A673 (cell line): ENCODE results near the gene HMGCL. TPM values are rescaled to one million over a fixed set of nuclear protein-coding genes. Genes with fewer than 3 reads are reported as not detected.
"Not testable (repeated sequence)": the region's sequence is repeated elsewhere in the genome, so short reads cannot be mapped to it uniquely, and the experiment has no call there.

ENCODE experiments used
- BruUV-seq: library from RNA; stranded (reverse); fragments of 400-500 nt; replicated peaks from 2 replicates; lab custom pipeline; 2021; lab: Mats Ljungman, UMichigan
- CTCF ChIA-PET: fragments of 300-600 bp; sonication (Branson Sonifier 250); formaldehyde crosslinking; loops from one replicate; lab custom pipeline; 2022; ENCODE audit warnings: antibody characterized with exemption; lab: Charles Lee
- POLR2A ChIA-PET: fragments of 300-600 bp; sonication (Branson Sonifier 250); formaldehyde crosslinking; loops from one replicate; lab custom pipeline; 2022; ENCODE audit warnings: antibody characterized with exemption; ENCODE audit not compliant: low non-redundant PET; lab: Charles Lee
- DNase-seq: peaks from one replicate; pipeline ENCODE4 v3.0.0-alpha.2; 2015; ENCODE audit warnings: low spot score
- H3K27ac ChIP-seq: fragments of 200-600 bp; sonication (generic); 2 replicates; pipeline ENCODE4 v1.5.1; 2016; ENCODE audit warnings: mixed run types, low read depth, mild to moderate bottlenecking, mixed read lengths, antibody characterized with exemption, low read length; ENCODE audit not compliant: poor library complexity, severe bottlenecking
- H3K27me3 ChIP-seq: fragments of 200-600 bp; sonication (generic); replicated peaks from 2 replicates; pipeline ENCODE4 v1.6.1; 2017; ENCODE audit warnings: mixed run types, low read depth, mild to moderate bottlenecking, mixed read lengths, antibody characterized with exemption, low read length; ENCODE audit not compliant: insufficient read depth, poor library complexity
- H3K36me3 ChIP-seq: fragments of 200-600 bp; sonication (generic); 2 replicates; pipeline ENCODE4 v1.6.1; 2016; ENCODE audit warnings: mixed run types, mild to moderate bottlenecking, mixed read lengths, antibody characterized with exemption, low read length; ENCODE audit not compliant: insufficient read depth, poor library complexity, severe bottlenecking
- H3K4me1 ChIP-seq: fragments of 200-600 bp; sonication (generic); 2 replicates; pipeline ENCODE4 v1.6.1; 2017; ENCODE audit warnings: mixed run types, mild to moderate bottlenecking, mixed read lengths, antibody characterized with exemption, low read length; ENCODE audit not compliant: insufficient read depth, poor library complexity, severe bottlenecking
- H3K4me3 ChIP-seq: fragments of 200-600 bp; sonication (generic); 2 replicates; pipeline ENCODE4 v1.5.1; 2016; ENCODE audit warnings: low read depth, mixed run types, mild to moderate bottlenecking, mixed read lengths, low read length; ENCODE audit not compliant: poor library complexity, severe bottlenecking
- H3K9me3 ChIP-seq: fragments of 200-600 bp; sonication (generic); 2 replicates; pipeline ENCODE4 v1.6.1; 2016; ENCODE audit warnings: mixed run types, low read depth, mild to moderate bottlenecking, mixed read lengths, antibody characterized with exemption, low read length; ENCODE audit not compliant: poor library complexity, severe bottlenecking
- EZH2 ChIP-seq: fragments of 200-600 bp; sonication (generic); IDR thresholded peaks from 2 replicates; pipeline ENCODE4 v1.6.1; 2017; ENCODE audit warnings: borderline replicate concordance, low read depth, mild to moderate bottlenecking, mixed read lengths, antibody characterized with exemption, low read length; ENCODE audit not compliant: poor library complexity, severe bottlenecking
- intact Hi-C: fragments of 100-400 bp; cut with micrococcal nuclease; formaldehyde crosslinking; loops from one replicate; pipeline ENCODE4 v1.10.0; 2022; ENCODE audit not compliant: unreplicated experiment
- total RNA-seq: library from RNA; stranded (reverse); gene quantifications from 2 replicates; pipeline ENCODE4 v1.2.3, GENCODE V29; 2021
- TF ChIP-seq, protein P1 (sequence below): fragments of 300-800, 200-600 bp; sonication (generic); conservative IDR thresholded peaks from 2 replicates; pipeline ENCODE4 v1.5.1; 2017; ENCODE audit warnings: low read depth, mild to moderate bottlenecking, antibody characterized with exemption, low read length, moderate library complexity, mixed read lengths

HMGCL gene
- total RNA-seq, 1 experiment from 2014 or later: 13.9 TPM

DNA sequence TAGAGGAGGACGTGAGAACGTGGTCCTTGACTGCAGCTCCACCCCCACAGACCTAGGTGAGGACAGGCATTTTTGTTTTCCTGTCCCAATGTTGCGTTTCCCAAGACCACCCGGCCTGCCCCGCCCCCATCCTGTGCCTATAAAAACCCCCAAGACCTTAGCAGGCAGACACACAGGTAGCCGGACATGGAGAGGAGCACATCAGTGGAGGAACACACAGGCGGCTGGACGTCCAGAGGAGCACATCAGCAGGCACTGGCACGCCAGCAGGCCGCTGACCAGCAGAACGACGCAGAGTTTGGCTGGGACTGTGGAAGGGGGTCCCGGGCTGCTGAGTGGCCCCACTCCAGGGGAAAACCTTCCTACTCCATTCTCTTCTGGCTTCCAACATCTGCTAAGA lies 12.7 kb upstream of the HMGCL start:
- ChIA-PET POLR2A (no interaction called here), CTCF (no interaction called here)
- no peak for DNase-seq

DNA sequence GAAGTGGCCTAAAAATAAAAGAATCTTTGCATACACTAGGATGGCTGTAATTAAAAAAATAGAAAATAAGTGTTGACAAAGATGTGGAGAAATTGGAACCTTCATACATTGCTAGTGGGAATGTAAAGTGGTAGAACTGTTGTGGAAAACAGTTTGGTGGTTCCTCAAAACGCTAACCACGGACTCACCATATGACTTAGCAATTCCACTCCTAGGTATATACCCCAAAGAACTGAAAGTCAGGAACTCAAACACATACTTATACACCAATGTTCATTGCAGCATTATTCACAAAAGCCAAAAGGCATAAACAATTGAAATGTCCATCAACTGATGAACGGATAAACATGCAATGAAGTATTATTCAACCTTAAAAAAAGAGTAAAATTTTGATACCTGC lies 10.8 kb upstream of the HMGCL start:
- Histone ChIP-seq H3K9me3 (no peaks in the 10 kb centered on the region), H3K27ac (no peak overlapping the region), H3K4me1 (peaks cover 8% of the 10 kb centered on the region), H3K4me3 (no peak overlapping the region), H3K36me3 (no peaks in the 10 kb centered on the region), H3K27me3 (peaks cover 3% of the 10 kb centered on the region)
- no peak for DNase-seq
- no TSS peak for BruUV-seq
- ChIA-PET CTCF (no interaction called here), POLR2A (no interaction called here)
- TF ChIP-seq EZH2: no peak
- TF ChIP-seq, protein P1, sequence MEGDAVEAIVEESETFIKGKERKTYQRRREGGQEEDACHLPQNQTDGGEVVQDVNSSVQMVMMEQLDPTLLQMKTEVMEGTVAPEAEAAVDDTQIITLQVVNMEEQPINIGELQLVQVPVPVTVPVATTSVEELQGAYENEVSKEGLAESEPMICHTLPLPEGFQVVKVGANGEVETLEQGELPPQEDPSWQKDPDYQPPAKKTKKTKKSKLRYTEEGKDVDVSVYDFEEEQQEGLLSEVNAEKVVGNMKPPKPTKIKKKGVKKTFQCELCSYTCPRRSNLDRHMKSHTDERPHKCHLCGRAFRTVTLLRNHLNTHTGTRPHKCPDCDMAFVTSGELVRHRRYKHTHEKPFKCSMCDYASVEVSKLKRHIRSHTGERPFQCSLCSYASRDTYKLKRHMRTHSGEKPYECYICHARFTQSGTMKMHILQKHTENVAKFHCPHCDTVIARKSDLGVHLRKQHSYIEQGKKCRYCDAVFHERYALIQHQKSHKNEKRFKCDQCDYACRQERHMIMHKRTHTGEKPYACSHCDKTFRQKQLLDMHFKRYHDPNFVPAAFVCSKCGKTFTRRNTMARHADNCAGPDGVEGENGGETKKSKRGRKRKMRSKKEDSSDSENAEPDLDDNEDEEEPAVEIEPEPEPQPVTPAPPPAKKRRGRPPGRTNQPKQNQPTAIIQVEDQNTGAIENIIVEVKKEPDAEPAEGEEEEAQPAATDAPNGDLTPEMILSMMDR: no peak
- intact Hi-C loops: no loop called here

More for the DNA sequence above, 12.7 kb upstream of the HMGCL start:
- intact Hi-C loops: no loop called here
- Histone ChIP-seq H3K9me3 (no peaks in the 10 kb centered on the region), H3K36me3 (no peaks in the 10 kb centered on the region), H3K27ac (no peak overlapping the region), H3K4me1 (peaks cover 8% of the 10 kb centered on the region), H3K4me3 (peak overlapping the region; percentile 37), H3K27me3 (peaks cover 3% of the 10 kb centered on the region)
- no TSS peak for BruUV-seq
- TF ChIP-seq, protein P1: no peak
- no peak for TF ChIP-seq EZH2

DNA sequence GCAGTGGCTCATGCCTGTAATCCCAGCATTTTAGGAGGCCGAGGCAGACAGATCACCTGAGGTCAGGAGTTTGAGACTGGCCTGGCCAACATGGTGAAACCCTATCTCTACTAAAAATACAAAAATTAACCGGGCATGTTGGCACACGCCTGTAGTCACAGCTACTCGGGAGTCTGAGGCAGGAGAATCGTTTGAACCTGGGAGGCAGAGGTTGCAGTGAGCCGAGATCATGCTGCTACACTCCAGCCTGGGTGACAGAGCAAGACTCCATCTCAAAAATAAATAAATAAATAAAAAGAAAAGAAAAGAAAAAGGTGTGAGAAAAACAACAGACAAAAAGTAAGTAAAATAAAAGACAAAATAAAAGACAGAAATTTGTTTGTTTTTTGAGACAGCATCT lies 8.9 kb upstream of the HMGCL start:
- H3K27me3 ChIP-seq, BruUV-seq, POLR2A ChIA-PET, DNase-seq, H3K9me3 ChIP-seq, intact Hi-C loops, H3K4me3 ChIP-seq, CTCF ChIA-PET, H3K36me3 ChIP-seq, H3K4me1 ChIP-seq, H3K27ac ChIP-seq: not testable (repeated sequence)

DNA sequence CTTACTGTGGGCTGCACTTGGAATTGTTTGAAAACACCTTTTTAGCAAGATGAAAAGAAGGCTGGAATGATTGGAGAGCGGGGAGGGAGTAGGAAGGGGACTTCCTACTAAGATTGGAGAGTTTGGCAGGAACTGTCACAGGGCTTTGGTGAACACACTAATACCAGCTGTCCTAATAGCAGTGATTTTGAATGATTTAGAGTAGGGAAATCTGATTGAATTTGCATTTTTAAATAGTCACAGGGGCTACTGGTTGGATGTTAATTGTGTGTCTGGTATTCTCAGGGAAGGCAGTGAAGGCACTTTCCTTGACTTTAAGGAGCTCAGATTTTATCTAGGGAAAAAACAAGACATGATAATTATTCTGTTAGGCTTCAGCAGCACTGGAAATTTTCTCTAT lies 2.5 kb upstream of the HMGCL start:
- ChIA-PET CTCF (no interaction called here), POLR2A (no interaction called here)
- H3K9me3 ChIP-seq: no peaks in the 10 kb centered on the region
- no peak overlapping the region for H3K4me3 ChIP-seq
- TF ChIP-seq, protein P1: no peak
- no peak for TF ChIP-seq EZH2
- H3K4me1 ChIP-seq: peaks cover 12% of the 10 kb centered on the region
- no peaks in the 10 kb centered on the region for H3K27me3 ChIP-seq
- intact Hi-C loops: no loop called here
- H3K27ac ChIP-seq: no peak overlapping the region
- no peak for DNase-seq
- no peaks in the 10 kb centered on the region for H3K36me3 ChIP-seq
- BruUV-seq: no TSS peak

DNA sequence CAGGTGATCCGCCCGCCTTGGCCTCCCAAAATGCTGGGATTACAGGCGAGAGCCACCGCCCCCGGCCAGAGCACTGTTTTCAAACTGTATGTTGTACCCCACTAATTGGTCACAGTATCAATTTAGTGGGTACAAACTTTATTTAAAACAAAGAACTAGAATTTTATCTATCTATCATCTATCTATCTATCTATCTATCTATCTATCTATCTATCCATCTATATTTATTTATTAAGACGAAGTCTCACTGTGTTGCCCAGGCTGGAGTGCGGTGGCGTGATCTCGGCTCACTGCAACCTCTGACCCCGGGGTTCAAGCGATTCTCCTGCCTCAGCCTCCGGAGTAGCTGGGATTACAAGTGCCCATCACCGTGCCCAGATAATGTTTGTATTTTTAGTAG lies 1.4 kb upstream of the HMGCL start:
- H3K4me3 ChIP-seq, POLR2A ChIA-PET, BruUV-seq, CTCF ChIA-PET, DNase-seq, intact Hi-C loops, H3K9me3 ChIP-seq, H3K36me3 ChIP-seq, H3K27me3 ChIP-seq, H3K27ac ChIP-seq: not testable (repeated sequence)
- peaks cover 12% of the 10 kb centered on the region for H3K4me1 ChIP-seq
